A673 (cell line): Measurements from ENCODE around the gene CCDC97. TPM values are rescaled to one million over a fixed set of nuclear protein-coding genes. Genes with fewer than 3 reads are reported as not detected.
A peak's percentile ranks its signal among the peaks of the same experiment; 100 is the strongest.

Source experiments
- BruUV-seq: library from RNA; stranded (reverse); fragments of 400-500 nt; replicated peaks from 2 replicates; lab custom pipeline; 2021; lab: Mats Ljungman, UMichigan
- CTCF ChIA-PET: fragments of 300-600 bp; sonication (Branson Sonifier 250); formaldehyde crosslinking; loops from one replicate; lab custom pipeline; 2022; ENCODE audit warnings: antibody characterized with exemption; lab: Charles Lee
- POLR2A ChIA-PET: fragments of 300-600 bp; sonication (Branson Sonifier 250); formaldehyde crosslinking; loops from one replicate; lab custom pipeline; 2022; ENCODE audit warnings: antibody characterized with exemption; ENCODE audit not compliant: low non-redundant PET; lab: Charles Lee
- DNase-seq: peaks from one replicate; pipeline ENCODE4 v3.0.0-alpha.2; 2015; ENCODE audit warnings: low spot score
- H3K27ac ChIP-seq: fragments of 200-600 bp; sonication (generic); 2 replicates; pipeline ENCODE4 v1.5.1; 2016; ENCODE audit warnings: mixed run types, low read depth, mild to moderate bottlenecking, mixed read lengths, antibody characterized with exemption, low read length; ENCODE audit not compliant: poor library complexity, severe bottlenecking
- H3K27me3 ChIP-seq: fragments of 200-600 bp; sonication (generic); replicated peaks from 2 replicates; pipeline ENCODE4 v1.6.1; 2017; ENCODE audit warnings: mixed run types, low read depth, mild to moderate bottlenecking, mixed read lengths, antibody characterized with exemption, low read length; ENCODE audit not compliant: insufficient read depth, poor library complexity
- H3K36me3 ChIP-seq: fragments of 200-600 bp; sonication (generic); 2 replicates; pipeline ENCODE4 v1.6.1; 2016; ENCODE audit warnings: mixed run types, mild to moderate bottlenecking, mixed read lengths, antibody characterized with exemption, low read length; ENCODE audit not compliant: insufficient read depth, poor library complexity, severe bottlenecking
- H3K4me1 ChIP-seq: fragments of 200-600 bp; sonication (generic); 2 replicates; pipeline ENCODE4 v1.6.1; 2017; ENCODE audit warnings: mixed run types, mild to moderate bottlenecking, mixed read lengths, antibody characterized with exemption, low read length; ENCODE audit not compliant: insufficient read depth, poor library complexity, severe bottlenecking
- H3K4me3 ChIP-seq: fragments of 200-600 bp; sonication (generic); 2 replicates; pipeline ENCODE4 v1.5.1; 2016; ENCODE audit warnings: low read depth, mixed run types, mild to moderate bottlenecking, mixed read lengths, low read length; ENCODE audit not compliant: poor library complexity, severe bottlenecking
- H3K9me3 ChIP-seq: fragments of 200-600 bp; sonication (generic); 2 replicates; pipeline ENCODE4 v1.6.1; 2016; ENCODE audit warnings: mixed run types, low read depth, mild to moderate bottlenecking, mixed read lengths, antibody characterized with exemption, low read length; ENCODE audit not compliant: poor library complexity, severe bottlenecking
- CTCF ChIP-seq: fragments of 300-800, 200-600 bp; sonication (generic); conservative IDR thresholded peaks from 2 replicates; pipeline ENCODE4 v1.5.1; 2017; ENCODE audit warnings: low read depth, mild to moderate bottlenecking, antibody characterized with exemption, low read length, moderate library complexity, mixed read lengths
- EZH2 ChIP-seq: fragments of 200-600 bp; sonication (generic); IDR thresholded peaks from 2 replicates; pipeline ENCODE4 v1.6.1; 2017; ENCODE audit warnings: borderline replicate concordance, low read depth, mild to moderate bottlenecking, mixed read lengths, antibody characterized with exemption, low read length; ENCODE audit not compliant: poor library complexity, severe bottlenecking
- intact Hi-C: fragments of 100-400 bp; cut with micrococcal nuclease; formaldehyde crosslinking; loops from one replicate; pipeline ENCODE4 v1.10.0; 2022; ENCODE audit not compliant: unreplicated experiment
- total RNA-seq: library from RNA; stranded (reverse); gene quantifications from 2 replicates; pipeline ENCODE4 v1.2.3, GENCODE V29; 2021

The CCDC97 gene
- total RNA-seq, 1 experiment from 2014 or later = 40.8 TPM

- H3K36me3 ChIP-seq = peaks cover 99% of the 10 kb centered on the region
- POLR2A ChIA-PET = no interaction called here
- intact Hi-C loops = no loop called here
Measured at GRCh38 chr19:41299046-41299754, 10.8 kb upstream of the CCDC97 start.

GRCh38 chr19:41299755-41300089, 10.2 kb upstream of the CCDC97 start:
- Histone ChIP-seq H3K27me3 (no peaks in the 10 kb centered on the region), H3K27ac (no peak overlapping the region), H3K36me3 (peaks cover 99% of the 10 kb centered on the region), H3K4me1 (no peaks in the 10 kb centered on the region), H3K4me3 (no peak overlapping the region), H3K9me3 (no peaks in the 10 kb centered on the region)
- peak; percentile 18 for DNase-seq
- BruUV-seq = no TSS peak
- ChIA-PET CTCF (no interaction called here), POLR2A (no interaction called here)
- TF ChIP-seq EZH2 (no peak), CTCF (no peak)
- intact Hi-C loops = no loop called here

More at GRCh38 chr19:41299046-41299754, 10.8 kb upstream of the CCDC97 start:
- no peak for DNase-seq
- BruUV-seq = no TSS peak
- no peaks in the 10 kb centered on the region for H3K9me3 ChIP-seq
- TF ChIP-seq EZH2 = no peak
- no peak for TF ChIP-seq CTCF
- H3K27me3 ChIP-seq = no peaks in the 10 kb centered on the region
- no peak overlapping the region for H3K27ac ChIP-seq
- CTCF ChIA-PET = no interaction called here
- H3K4me3 ChIP-seq = no peak overlapping the region
- H3K4me1 ChIP-seq = no peaks in the 10 kb centered on the region

GRCh38 chr19:41300555-41300954, 9.4 kb upstream of the CCDC97 start:
- Histone ChIP-seq H3K27ac (no peak overlapping the region), H3K36me3 (peaks cover 99% of the 10 kb centered on the region), H3K27me3 (no peaks in the 10 kb centered on the region), H3K4me3 (no peak overlapping the region), H3K4me1 (no peaks in the 10 kb centered on the region), H3K9me3 (no peaks in the 10 kb centered on the region)
- intact Hi-C loops = no loop called here
- BruUV-seq = no TSS peak
- POLR2A ChIA-PET = no interaction called here
- TF ChIP-seq EZH2 = no peak
- no peak for TF ChIP-seq CTCF
- DNase-seq = no peak
- CTCF ChIA-PET = interaction anchor here (0.6 kb wide), 1 partner anchor 37 kb away, joined by 3 read pairs; no protein-coding TSS in a partner anchor
